ENCODE data around the gene MYO1C.

DNA sequence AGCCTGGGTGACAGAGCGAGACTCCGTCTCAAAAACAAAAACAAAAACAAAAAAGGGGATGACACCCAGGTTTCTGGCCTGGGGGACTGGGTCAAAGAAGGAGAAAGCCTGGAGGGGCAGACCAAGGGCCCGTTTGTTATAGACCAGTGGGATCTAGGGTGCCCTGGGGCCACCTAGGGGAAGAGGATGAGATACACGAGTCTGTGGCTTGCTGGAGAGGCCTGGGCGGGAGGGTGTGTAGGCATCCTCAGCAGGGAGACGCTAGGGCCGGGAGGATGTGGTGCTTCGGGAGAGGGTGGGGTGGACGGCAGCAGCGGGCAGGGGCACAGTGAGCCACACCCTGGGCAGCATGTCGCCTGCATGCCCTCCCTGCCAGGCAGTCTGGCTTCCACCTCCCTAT lies 19.3 kb downstream of the MYO1C start:
- TF ChIP-seq, protein P1, sequence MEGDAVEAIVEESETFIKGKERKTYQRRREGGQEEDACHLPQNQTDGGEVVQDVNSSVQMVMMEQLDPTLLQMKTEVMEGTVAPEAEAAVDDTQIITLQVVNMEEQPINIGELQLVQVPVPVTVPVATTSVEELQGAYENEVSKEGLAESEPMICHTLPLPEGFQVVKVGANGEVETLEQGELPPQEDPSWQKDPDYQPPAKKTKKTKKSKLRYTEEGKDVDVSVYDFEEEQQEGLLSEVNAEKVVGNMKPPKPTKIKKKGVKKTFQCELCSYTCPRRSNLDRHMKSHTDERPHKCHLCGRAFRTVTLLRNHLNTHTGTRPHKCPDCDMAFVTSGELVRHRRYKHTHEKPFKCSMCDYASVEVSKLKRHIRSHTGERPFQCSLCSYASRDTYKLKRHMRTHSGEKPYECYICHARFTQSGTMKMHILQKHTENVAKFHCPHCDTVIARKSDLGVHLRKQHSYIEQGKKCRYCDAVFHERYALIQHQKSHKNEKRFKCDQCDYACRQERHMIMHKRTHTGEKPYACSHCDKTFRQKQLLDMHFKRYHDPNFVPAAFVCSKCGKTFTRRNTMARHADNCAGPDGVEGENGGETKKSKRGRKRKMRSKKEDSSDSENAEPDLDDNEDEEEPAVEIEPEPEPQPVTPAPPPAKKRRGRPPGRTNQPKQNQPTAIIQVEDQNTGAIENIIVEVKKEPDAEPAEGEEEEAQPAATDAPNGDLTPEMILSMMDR (conservative IDR thresholded peaks at IDR 0.05 in 1 of 2, IDR thresholded peaks at IDR 0.05 in 1 of 2; ENCODE audit: low read depth in 1 of 2, low read length in 2 of 2) = no peak
- TF ChIP-seq EZH2 (IDR thresholded peaks at IDR 0.05; ENCODE audit: low read length, missing control alignments) = no peak
